Kidney glomerular epithelial cell (primary cell): ENCODE data around the gene LRRC28.

Experiments
- DNase-seq: peaks from one replicate; lab custom pipeline; 2025; lab: John Stamatoyannopoulos, UW

Gene LRRC28

DNA sequence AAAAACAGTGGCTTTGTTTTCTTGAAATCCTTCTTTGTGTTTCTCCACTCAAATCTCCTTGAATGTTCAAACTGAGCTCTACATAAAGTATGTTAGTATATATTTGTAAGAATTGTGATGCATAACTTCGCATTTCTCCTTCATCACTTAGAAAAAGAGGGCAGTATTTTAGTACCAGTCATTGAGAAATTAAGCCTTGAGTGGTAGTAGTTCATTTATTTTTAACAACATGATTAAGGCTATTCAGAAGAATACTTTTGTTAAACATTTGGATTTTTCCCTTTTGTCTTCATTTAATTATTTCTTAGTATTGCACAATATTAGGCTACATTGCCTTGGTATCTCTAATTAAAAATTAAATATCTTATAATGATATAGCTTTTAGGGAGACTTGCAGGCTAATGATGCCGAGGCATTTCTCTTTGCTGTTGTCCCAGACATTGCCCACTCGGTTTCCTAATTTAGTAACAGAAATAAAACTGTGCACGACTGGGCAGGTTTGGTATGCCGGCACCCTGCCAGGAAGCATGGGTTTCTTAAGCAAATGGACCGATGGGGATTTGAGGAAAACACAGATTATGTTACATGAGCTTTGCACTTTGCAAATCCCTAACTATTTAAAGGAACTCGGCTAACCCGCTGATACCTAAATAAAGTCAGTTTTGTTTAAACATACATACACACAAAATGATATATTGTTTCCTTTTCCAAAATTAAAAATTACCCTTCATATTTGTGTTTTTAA, 54.7 kb downstream of the LRRC28 start:
- peak; percentile 62 for DNase-seq

DNA sequence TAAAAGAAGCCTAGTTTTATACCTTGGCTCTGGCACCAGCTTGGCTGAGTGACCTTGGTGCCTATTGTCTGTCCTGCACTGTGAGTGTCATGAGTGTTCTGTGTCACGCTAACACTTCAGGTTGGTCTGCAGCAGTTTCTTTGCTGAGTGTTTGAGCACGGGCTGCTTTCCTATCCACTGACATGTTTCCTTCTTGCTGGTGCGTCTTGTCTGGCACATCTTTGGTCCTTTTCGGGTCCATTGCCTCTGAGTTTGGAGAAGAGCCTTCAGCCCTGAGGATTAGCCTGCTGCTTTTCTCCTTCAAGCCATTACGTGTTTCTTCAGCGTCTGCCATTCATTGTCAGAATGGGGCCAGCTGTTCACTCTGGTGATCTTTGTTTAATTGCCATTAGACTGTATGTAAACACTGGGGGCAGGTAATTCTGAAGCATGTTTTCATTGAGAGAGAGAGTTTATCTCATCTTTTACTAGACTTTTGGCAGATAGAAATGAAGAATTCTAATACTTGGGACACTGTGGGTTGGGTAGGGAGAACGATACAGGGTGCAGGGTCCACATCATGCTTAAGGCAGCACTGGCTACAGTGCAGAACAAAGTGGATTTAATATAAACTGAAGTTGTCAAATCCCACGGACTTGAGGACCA, 55.5 kb downstream of the LRRC28 start:
- DNase-seq = no peak

DNA sequence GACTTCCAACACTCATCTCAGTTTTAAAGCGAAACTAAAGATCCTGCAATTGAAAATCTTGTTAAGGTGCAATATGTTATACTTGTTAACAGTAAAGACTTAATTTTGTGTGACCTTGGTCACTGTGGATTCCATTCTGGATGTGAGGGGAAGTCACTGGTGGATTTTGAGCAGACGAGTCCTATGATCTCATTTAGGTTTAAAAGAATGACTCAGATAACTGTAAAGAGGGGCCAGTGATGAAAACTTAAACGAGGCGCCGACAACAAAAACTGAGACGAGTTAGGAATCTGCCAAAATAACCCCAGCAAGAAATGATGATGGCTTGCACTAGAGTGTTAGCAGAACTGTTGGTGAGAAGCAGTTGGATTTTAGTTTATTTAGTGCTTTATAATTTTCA, 56.5 kb downstream of the LRRC28 start:
- no peak for DNase-seq

DNA sequence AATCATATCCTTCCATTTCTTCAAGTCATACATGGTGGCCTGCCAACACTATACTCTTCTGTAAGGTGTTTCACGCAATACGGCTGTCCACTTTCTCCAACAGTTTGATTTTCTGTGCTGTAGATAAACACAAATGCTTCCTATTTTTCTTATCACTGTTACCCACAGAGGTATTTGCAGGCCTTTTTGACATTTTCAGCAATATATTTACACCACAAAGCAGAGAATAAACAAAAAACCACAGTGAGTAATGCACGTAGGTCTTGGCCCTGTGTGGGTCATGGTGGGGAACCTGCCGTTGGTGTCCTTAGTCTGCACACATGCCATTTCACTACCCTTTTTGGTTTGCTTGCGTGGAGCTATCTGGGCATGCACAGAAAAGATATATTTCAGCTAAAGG, 59.5 kb downstream of the LRRC28 start:
- no peak for DNase-seq

DNA sequence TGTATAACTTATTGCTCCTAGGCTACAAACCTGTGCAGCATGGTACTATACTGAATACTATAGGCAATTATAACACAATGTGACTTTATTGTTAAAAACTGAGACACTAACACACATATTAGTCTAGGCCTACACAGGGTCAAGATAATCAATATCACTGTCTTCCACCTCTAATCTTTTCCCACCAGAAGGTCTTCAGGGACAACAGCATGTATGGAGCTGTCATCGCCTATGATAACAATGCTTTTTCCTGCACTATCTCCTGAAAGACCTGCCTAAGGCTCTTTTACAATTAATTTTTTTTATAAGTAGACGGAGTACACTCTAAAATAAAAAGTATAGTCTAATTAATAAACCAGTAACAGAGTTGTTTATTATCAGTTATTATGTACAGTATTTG, 60.9 kb downstream of the LRRC28 start:
- DNase-seq = no peak

DNA sequence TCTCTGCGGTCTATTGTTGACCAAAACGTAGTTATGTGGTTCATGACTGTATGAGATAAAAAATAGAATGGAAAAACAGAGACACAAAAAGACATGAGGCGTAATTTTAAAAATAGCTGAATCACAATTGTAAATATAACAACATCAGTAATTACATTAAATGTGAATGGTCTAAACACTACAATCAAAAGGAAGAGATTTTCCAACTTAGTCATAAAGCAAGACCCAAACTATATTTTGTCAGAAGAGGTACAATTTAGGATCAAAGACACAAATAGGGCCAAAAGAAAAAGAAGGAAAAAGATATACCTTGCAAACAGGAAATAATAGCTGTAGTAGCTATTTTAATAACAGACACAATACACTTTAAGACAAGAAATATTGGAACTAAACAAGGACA, 61.5 kb downstream of the LRRC28 start:
- no peak for DNase-seq

DNA sequence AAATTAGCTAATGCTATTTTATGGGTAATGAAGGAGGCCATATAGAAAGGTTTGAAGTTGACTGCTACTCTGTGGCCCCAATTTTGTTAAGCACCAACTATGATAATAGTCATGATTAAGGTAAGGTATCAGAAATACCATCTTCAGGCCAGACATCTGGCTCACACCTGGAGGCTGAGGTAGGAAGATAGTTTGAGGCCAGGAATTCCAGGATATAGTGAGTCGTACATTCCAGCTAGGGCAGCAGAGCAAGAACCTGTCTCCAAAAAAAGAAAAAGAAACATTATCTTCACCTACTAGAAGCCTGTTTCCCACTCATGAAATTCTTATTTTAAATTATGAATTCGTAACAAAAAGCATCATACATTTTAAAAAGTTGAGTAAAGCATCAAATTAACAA, 64.4 kb downstream of the LRRC28 start:
- DNase-seq = peak; percentile 66

DNA sequence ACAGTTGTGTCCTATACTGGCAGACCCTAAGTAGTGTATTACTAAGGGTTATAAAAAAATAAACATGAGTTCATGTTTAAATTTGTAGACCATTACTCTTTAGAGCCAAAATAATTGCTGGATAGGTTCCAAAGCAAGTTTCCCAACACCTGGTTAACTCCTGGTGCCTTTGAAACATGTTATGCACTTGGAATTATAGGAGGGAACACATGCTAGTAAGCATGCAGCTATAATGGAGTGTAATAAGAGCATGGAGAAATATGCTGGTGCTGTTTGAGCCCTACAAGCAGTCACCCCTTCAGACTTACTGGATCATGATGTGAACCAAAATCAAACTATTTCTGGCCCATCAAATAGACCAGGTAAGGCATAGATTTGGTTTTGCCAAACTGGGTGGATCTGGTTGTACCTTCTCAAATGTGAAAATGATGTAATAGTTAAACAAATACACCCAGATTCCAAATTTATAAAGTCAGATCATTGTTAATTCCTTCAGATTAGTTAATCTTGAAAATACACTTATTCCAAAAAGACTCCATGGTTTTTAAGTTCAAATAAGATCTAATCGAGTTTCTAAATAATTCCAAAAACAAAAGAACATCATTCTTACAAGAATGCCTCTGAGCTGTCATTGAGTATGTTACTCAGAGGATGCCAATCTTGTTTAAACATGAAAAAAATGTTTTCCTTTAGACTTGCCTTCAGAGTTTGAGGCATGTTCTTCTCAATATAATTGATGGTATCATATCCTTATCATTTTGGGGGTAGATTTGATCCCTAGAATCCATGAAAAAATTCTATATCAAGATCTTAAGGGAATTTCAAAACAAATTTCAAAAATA, 69.3 kb downstream of the LRRC28 start:
- no peak for DNase-seq

DNA sequence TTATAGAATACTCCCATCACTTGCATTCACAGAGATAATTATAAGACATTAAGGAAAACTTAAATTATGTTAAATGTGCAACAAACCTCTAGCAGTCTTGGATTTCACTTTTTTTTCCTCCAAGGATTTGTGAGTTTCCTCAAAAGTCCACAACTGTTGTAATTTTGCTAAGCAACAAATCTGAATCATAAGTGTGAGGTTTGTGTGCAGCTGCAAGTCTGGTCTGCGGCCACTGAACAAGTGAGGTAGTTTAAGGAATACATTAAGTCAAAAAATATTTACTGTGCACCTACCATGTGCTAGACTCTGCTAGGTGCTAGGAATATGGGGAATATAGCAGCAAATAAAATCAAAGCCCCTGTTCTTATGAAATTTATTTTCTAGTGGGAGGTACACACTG, 70.2 kb downstream of the LRRC28 start:
- no peak for DNase-seq

DNA sequence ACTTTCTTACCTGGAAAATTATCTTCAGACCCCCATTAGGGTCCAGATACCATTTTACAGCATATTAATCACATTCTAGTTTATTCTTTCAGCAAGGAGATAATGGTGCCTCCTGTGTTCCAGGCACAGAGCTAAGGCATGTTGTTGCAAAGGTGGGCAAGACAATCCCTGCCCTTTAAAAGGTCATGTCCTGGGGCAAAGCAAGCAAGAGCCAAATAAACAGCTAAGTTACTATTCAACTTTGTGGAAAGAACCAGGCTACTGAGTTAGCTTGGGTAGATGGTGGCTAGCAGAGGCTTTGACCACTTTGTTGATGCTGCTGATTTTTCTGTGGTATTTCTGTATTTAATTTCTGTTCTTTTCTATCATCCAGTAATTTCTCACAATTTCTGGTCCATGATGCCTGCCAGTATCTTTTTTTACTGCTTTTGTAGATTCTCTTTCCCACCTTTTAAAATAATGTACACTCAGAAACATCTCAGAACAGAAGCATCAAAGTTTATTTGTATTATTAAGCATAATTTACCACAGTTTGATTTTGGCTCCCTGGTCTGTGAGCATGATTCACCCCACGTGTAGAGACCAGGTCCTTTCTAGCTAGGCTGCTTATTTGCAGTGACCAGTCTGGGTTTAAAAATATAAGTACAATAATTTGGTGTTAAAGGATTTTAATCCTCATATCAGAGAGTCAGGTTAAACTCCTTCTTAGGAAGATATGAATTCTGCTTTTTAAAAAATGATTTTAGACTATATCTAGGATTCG, 71.5 kb downstream of the LRRC28 start:
- DNase-seq = no peak

DNA sequence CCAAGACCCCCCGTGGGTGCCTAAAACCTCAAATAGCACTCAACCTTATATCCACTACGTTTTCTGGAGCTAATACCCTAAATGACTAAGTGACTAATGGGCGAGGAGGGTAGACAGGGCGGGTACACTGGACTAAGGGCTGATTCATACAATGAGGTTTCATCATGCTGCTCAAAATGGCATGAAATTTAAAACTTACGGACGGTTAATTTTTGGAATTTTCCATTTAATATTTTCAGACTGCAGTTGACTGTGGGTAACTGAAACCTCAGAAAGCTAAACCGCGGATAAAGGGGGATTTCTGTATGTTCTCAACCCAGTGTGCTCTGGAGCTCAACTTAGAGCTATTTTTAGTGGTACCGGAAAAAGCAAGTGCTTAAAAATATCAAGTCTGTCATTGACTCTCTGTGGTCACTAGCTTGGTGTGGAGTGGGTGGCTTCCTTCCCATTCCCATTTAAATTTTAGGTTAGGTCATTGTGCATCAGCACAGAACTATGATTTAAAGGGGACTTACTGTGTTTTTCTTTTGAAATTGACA, 72.9 kb downstream of the LRRC28 start:
- DNase-seq = peak; percentile 95

DNA sequence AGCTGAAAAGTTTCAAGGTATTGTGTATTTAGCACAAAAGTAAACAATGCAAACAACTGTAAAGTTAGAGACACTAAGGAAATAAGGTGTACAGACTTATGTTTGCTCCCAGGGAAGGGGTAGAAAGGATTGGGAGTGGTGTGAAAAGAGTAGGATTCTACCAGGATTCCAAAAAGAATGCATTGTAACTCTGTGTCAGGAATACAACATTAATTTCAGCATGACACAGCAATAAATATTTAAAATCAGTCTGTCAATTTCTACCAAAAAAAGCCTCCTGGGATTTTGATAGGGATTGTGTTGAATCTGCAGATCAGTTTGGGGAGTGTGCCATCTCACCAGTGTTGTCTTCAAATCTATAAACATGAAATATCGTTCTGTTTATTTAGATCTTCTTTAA, 73.4 kb downstream of the LRRC28 start:
- DNase-seq = no peak

DNA sequence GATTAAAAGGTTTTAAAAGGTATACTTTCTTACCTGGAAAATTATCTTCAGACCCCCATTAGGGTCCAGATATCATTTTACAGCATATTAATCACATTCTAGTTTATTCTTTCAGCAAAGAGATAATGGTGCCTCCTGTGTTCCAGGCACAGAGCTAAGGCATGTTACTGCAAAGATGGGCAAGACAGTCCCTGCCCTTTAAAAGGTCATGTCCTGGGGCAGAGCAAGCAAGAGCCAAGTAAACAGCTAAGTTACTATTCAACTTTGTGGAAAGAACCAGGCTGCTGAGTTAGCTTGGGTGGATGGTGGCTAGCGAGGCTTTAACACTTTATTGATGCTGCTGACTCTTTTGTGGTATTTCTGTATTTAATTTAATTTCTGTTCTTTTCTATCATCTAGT, 75.0 kb downstream of the LRRC28 start:
- peak; percentile 49 for DNase-seq

DNA sequence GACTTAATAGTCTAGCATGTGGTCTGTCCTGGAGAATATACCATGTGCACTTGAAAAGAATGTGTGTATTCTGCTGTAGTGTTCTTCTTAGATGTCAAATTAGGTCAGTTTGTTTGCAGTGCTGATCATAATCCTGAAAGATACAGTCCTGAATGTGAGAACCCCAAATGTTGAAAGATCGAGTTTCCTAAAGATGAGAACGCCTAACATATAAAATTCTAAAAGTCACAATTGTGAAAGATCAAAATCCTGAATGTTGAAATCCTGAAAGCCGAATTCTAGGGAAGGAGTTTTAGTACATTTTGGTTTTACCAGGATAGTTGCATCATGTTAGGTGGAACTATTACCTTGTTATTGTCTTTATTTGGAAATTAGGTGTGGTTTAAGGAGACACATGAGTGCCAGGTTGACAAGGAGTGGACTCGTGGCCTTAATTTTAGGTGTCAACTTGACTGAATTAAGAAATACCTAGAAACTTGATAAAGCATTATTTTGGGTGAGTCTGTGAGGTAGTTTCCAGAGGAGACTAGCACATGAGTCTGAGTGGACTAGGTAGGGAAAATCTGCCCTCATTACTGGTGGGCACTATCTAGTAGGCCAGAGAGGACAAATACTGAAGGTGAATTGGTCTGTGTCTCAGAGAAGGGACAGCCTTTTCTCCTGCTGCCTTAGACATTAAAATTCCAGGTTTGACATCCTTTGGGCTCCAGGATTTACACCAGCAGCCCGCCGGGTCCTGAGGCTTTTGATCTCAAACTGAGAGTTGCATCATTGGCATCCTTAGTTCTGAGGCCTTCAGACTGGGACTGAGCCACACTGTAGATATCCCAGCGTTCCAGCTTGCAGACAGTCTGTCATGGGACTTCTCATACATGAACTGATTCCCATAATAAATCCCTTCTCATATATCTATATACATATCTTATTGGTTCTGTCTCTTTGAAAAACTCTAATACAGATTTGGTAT, 77.1 kb downstream of the LRRC28 start:
- DNase-seq = no peak

DNA sequence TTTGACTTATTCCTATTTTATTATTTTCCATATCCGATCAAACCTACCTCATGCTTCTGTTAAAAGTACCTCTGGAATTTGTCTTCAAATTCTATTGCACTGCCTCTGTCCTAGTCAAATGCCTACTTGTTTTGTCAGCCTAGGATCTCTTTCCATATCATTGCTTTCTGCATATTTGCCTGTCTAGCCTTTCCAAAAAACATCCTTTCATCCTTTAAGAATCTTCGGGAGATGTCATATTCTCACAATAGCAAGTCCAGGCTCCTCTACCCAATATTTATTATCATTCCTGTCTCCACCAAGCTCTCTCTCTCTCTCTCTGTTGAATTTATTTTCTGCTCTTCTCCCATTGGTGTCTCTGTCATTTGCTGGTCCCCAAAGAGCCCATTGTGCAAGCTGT, 80.1 kb downstream of the LRRC28 start:
- peak; percentile 42 for DNase-seq

DNA sequence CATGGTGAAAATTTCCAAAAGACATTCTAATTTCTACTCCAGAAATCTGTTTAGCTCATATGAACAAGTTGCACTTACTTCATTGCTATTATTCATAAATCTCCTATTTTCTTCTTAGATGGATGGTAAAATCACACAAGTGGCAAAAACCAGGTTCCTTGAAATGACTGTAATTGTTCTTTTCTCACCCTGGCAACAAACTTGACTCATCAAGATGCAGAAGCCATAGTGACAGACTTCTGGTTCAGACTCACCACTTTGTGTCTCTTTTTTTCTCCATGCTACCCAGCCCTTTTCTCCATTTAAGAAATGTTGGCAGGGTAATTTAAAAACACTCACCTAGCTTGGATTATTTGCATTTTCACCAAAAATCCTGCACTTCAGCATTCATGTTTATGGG, 82.1 kb downstream of the LRRC28 start:
- DNase-seq = no peak

DNA sequence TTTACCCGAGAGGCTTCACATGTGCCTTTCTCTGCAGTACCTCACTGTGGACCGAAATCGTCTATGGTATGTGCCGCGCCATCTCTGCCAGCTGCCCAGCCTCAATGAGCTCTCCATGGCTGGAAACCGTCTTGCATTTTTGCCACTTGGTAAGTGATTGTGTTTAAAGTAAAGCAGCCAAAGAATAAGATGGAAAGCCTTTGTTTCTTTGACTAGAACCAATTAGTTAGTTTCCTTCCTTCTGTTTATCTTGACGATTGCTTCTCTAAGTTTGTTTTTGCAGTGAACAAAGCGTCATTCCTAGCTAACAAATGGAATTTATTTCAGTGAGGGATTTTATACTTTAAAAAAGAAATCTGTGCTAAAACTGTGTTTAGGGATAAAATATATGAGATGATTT, 82.7 kb downstream of the LRRC28 start:
- DNase-seq = no peak

DNA sequence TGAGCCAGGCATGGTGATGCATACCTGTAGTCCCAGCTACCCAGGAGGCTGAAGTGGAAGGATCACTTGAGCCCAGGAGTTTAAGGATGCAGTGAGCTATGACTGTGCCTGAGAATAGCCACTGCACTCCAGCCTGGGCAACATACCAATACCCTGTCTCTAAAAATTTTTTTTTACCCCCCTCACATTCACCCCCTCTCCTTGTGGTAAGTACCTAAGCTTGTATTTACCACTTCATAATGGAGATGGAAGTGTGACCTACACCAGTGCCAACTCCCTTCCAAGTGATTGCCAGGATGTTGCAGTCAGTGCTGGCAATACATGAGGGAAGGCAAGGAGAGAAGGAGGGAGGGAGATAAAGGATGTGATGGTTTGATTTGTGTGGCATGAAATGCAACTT, 84.2 kb downstream of the LRRC28 start:
- no peak for DNase-seq

DNA sequence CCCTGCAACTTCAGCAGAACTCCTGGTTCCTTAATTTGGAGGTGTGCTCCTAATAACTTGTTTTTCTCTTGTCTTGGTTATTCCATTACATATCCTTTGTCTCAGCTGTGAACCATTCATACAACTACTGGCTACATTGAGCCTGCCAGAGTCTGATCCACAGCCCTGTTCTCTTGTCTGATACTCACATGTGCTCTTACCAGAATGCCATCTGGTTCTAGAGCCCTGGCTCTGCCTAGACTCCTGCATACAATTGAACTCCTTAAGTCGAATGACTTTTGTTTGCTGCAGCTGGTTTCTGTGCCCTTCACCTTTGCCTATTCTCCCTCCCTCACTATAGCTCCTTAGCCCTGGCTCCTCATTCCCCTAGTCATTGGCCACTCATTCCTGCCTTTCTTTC, 85.5 kb downstream of the LRRC28 start:
- no peak for DNase-seq

DNA sequence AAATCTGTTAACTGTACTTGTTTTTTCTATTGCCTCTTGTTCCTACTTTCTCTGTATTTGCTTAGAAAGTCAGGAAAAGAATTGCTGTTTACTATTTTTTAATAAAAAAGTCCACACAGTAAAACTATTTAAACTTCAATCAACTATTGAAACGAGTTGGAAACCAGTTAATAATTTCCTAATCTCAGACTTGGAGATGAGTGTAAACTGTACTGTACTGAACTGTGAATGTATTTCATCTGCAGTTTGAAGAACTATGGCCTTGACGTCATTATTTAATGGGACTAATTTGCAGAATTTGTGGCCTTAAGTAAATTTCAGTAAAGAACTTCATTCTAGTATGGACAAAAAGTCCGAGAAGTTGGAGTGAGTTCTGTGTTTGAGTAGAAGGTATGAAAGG, 89.1 kb downstream of the LRRC28 start:
- DNase-seq = no peak

DNA sequence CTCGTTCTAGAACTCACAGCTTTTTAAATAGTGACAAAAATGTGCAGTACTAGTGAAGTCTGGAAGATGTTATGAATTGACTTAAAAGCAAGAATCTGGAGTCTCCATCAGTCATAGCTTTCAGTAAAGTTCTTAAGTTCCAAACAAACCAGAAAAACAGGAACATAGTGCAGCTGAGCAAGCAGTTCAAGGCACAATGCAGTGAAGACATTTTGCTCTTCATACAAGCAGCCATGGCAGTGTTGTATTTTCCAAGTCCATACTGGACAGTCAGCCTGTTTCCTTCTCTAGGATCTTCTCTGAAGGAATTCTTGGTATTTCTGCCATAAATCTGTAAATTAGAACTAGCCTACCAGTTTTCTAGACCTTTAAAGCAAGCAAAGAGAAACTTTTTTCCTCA, 90.5 kb downstream of the LRRC28 start:
- no peak for DNase-seq
